ENCODE data around the gene CACNB4.
"Not testable (repeated sequence)": the region's sequence is repeated elsewhere in the genome, so short reads cannot be mapped to it uniquely, and the experiment has no call there.

Gene CACNB4

DNA sequence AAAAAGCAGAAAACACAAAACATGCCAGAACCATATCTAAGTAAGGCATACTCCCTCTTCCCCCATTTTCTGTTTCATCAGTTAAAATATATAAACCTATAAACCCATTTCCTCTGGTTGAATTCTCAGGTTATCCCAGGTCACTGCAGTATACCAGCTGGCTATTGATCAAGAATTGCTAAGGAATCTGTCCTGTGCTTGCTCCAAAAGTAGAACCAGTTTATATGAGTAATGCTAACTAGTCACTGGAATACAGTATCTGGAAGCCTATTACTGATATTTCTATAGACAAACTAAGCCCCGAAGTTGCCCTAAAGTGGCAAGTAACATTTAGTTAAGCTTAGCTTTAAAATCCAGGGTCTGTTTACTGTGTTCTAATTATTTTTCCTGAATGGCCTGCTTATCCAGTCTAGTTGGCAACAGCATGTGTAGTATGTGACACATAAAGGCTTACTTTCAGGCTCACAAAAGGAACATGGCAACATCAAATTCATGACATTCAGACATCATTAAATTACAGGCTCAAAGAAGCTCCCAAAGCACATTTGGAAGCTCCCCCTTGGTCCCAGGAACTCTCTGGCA is 167.7 kb downstream of the CACNB4 start:
- DNase-seq, result no peak

DNA sequence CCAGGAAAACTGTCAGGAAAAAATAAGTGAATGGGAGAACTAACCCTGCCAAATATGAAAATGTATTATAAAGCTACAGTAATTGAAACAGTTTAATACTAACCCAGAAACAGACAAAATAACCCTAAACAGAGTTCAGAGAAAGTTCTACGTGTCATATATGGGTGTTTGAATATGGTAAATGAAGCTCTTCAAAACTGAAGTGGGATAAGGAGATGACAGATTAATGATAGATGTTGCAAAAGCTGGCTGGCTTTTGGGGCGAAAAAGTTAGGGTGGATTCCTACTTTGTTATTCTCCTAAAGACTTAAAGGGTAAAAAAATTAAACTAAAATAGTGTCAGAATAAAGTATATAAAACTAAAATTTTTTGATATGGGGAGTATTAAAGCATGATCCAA is 168.8 kb downstream of the CACNB4 start:
- DNase-seq, result no peak

DNA sequence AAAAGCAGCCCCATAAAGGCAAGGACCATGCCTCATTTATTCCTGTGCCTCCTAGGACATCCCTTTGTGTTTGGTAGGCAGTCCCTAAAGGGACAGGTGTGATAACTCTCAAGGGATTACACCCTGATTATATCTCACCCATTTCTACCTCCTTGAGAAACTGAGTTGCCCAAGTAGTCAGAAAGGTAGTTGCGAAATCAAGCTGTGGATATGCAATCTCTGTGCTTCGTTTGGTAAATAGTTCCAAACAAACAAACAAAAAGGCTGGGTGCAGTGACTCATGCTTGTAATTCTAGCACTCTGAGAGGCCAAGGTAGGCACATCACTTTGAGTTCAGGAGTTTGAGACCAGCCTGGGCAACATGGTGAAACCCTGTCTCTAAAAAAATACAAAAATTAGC is 170.5 kb downstream of the CACNB4 start:
- DNase-seq, result no peak

DNA sequence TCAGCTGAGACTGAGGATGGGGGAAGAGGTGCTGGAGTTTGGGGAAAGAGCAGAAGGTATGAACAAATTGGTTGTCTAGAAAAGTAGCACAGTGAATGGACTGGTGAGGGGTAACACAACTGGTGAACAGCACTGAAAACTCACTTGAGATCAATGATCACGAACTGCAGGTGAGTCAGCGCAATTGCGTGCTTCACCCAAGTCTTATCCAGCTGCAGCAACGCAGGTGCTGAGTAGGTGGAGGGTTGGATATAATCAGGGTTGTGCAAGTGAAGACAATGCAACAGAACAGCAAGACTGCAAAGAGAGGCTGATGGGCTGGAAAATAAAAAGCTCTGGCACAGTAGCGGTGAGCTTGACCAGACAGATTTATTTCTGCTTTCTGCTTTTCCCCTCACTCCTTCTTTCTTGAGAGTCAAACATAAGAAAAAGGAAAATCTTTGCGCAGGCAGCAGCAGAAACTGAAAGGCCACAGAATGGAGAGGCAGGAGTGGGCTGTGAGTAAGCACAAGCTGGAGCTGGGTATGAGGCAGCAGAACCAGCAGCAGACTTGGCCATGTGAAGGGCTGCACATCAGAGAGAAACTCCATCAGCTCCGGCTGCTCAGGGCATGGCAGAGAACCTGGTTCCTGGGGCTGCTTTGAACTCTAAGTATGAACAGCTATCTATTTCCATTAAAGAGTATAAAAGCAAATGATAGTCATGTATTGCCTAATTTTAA is 171.2 kb downstream of the CACNB4 start:
- DNase-seq, result no peak

DNA sequence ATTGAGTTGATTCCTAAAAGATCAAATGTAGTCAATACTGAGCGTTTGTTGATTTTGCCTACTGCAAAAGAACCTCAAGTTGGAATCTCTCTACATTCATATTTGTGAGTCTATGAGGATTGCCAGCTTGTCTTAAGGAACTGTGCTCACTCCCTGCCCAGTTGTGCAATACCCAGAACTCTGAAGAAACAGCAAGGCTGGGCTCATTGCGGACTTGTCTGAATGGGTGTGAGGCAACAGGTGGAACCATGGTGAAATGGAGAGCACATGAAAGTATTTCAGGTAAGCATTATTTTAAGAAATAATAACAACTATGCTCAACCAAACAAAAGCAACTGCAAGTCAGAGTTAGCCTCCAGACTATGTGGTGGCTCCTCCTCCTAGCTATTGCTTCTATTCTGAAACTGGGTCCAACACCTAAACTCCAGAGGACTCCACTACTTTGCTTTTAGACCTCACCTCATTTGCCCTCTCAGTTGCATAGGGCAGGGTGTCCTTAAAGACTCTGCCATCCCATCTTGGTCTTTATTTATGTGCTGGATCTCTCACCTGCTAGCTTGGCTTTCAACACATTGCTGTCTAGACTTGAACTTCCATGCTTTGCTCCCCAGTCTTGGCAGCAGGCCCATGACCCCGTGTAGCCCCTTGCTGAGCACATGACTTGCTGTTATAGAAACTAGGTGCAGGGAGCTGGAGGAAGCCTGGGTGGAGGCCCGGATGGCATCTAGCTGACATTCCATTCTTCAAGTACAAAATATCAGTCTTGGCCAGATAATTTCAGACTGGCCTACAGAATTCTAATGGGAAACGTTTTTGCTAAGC is 175.8 kb downstream of the CACNB4 start:
- no peak for DNase-seq

DNA sequence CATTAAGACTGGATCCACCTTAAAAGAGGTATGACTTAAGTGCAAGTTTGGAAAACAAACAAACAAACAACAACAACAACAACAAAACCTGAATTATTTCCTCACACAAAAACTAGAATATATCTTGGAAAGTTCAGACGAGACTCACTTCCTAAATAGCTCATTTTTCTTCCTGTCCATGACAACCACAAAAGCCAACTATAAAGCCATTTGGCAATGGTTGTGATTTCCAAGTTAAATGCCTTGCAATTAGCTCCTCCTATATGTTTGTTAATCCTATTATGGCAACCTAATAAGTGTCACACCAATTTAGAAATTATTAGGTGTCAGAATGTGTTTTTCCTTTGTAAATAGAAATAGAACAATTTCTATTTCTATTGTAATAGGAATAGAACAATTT is 179.1 kb downstream of the CACNB4 start:
- DNase-seq, result no peak

DNA sequence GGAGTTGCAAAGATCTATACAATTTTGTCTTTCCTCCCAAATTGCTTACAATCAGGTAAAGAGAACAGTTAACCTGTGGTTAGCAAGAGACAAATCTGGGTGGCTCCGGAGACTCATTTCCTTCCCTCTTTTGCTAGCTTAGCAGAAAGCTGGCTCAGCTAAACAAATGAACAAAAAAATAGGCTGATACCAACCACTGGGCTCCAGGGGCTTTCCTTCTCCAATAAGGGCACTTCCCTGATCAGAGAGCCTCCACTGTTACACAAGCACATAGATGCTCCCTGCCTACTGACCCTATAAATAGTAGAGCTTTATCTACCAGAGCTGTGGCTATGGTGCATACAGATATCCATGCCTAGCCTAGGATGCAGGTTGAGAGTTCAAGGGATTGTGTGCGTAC is 180.5 kb downstream of the CACNB4 start:
- DNase-seq, result no peak

DNA sequence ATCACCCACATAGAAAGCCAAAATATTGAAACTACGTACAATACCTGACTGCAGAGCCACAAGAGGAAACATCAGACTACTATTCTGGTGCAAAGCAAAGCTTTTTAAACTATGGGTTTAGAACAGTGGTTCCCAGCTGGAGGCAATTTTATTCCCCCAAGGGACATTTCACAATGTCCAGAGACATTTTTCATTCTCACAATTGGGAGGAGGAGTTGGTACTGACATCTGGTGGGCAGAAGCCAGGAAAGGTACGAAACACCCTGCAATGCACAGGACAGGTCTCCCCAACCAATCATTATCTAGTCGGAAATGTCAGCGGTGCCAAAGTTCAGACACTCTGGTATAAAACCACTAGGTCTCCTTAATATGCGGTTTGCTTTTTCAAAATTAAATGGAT is 182.2 kb downstream of the CACNB4 start:
- no peak for DNase-seq

DNA sequence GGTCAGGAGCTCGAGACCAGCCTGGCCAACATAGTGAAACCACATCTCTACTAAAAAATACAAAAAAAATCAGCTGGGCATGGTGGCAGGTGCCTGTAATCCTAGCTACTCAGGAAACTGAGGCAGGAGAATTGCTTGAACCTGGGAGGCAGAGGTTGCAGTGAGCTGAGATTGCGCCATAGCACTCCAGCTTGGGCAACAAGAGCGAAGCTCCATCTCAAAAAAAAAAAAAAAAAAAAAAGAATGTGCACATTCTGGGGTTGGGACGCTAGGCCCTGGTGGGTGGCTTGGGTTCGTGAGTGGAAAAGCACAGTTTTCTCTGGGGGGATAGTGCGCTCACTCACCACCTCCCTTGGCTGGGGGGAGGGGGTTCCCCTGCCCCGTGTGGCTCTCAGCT is 183.2 kb downstream of the CACNB4 start:
- not testable (repeated sequence) for DNase-seq

DNA sequence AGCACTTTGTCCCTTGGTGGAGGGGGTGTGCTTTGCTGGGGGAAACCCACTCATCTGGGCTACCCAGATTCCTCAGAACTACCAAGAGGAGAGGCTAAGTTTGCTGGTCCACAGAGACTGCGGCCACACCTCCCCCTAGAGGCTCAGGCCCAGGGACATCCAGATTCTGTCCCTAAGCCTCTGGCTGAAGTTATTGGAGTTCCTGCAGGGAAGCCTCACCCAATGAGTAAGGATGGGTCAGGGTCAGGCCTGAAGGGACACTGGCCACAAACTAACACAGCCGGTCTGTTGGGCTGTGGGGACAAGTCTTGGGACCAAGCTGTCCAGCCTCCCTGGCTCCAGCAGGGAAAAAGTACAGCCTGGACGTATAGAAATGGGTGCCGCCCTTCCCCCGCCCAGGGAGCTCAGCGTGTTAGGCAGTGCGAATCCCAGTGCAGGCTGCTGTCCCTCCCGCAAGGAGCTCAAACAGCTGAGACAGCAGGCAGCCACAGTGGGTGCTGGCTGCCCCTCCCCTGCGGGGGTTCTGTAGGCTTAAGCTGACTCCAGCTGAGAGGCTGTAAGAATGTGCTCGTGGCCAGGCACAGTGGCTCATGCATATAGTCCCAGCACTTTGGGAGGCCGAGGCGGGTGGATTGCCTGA is 183.7 kb downstream of the CACNB4 start:
- no peak for DNase-seq

DNA sequence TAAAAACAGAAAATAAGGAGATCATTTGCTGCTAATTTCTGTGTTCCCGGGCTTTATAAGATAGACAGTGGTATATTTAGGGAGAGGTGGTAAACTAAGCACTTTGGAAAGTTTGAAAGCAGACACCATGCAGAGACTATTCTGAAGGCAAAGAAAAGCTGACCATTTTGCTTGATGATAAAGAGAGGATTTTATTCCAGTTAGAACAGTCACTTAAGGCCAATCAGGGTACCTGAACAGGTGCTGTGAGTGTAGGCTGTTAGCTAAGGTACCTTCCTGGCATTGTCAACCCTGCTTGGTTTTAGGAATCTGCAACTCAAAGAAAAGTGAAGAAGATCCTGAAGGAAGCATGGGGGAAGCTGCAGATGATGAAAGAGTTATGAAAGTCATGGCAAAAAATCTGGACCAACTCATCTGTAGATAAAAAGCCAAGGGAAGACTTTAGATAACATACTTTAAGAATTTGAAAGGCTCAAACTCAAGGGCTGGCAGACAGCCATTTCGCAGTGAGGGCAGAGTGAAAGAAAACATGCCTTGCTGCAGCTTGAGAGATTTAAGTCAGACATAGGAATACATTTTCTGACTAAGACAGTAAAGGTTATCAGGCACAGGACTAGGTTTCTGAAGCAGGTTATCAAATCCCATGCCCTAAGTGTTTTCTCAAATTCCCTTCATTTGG is 190.5 kb downstream of the CACNB4 start:
- no peak for DNase-seq

DNA sequence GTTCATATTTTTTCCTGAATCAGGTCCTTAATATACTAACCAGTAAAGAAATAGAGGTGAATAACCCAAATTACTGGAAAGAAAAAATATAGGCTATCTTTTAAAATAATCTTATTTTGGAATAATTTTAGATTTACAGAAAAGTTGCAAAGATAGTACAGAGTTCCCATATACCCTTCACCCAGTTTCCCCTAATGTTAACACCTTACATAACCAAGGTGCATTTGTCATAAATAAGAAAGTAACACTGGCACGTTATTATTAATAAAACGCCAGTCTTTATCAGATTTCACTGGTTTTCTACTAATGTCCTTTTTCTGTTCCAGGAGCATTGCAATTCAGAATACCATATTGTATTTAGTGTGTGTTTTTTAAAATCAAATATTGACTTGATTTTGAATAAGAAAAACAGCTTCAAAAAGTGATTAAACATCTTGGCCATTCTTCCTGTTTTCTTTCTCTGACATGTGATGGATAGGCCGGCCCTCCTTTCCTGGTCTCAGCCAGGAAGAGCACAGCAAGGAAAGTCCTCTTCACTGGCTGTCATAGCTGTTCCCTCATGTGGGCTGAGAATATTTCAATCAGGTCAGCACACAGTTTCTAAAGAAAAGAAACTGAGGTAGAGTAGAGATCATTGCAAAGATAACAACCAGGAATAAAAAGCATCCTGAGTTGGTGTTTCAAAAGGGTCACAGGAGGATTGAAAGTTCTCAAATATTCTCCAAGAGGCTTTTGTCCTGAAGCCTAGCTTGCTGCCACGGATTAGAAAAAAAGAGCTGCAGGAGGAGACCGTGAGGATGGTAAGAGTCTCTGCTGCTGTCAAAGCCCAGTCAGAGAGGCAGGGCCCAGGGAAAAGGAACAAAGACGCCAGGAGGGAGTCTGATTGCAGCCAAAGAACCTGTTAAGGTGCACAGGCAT is 191.3 kb downstream of the CACNB4 start:
- no peak for DNase-seq

DNA sequence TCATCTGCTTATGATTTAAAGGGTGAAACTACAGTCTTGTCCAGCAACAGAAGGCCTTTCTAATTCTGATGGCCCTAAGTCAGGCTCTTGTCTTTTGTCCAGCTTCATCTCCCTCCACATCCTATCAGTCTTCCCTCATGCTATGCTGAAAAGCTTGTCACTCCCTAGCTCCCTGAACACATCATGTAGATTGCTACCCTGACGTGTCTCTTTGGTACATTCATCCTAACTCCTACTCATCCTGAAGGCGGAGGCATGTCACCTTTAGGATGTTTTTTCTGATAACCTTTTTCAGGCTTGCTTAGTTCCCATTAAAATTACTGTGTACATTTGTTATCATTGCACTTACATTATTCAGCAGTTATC is 192.2 kb downstream of the CACNB4 start:
- no peak for DNase-seq

DNA sequence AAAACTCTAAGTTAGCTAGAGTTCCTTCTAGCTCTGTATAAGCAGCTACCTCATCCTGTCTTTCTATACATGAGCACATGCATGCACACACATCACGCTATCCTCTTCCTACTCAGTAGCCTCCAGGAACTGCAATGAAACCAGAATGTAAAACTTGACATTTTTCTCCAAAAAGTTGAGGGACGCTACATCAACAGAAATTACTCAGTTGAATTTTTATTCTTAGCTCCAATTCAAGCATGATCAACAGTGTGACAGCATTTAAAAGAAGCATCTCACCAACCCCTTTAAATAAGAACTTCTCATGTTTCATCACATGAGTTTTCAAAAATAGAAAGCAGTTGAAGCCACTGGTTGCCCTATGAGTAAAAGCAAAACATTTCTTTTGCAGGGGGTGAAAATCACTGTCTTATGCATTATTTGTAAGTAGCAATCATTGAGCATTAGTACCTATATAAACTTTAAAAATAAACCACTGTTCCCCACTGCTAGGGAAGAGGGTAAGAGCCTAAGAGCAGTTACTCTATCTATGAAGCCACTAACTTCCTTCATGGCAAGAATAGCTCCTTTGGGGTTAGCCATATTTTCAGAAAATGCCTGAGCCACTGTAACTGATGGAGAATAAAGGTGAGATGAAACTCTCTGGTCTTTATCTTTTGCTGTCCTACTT is 192.7 kb downstream of the CACNB4 start:
- no peak for DNase-seq

DNA sequence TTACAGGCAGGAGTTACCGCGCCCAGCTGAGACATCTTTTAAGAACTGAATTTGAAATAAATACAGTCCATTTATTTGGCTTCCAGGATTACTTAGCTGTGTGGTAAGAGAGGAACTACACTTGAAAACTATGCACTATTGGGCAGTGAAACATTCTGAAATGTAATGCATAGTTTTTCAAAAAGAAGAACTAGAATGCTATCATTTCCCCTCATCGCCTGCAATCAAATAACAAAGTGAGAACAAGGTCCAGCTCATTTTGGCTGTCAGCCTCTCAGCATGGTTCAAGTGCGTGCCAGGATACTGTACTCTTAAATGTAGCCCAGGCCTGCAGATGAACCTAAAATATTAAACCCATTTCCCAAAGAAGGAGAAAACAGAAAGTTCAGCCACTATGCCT is 194.0 kb downstream of the CACNB4 start:
- no peak for DNase-seq

DNA sequence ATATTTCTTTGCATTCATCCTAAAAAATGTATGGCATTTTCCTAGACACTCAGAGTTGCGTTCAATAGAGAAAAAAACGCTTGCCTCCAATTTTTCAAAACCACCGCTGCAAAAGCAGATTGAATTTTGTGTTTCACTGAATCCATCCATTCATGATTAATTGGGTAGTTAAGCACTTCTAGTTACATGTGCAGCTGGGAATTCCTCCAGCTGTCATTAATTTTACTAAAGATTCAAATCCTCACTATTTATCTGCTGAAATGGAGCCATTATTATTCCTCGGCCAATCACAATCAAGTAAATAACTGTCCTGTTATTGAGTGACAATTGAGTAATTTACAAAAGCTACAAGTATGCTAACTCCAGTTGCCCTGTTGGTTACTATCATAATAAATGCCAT is 194.8 kb downstream of the CACNB4 start:
- peak; percentile 62 for DNase-seq

DNA sequence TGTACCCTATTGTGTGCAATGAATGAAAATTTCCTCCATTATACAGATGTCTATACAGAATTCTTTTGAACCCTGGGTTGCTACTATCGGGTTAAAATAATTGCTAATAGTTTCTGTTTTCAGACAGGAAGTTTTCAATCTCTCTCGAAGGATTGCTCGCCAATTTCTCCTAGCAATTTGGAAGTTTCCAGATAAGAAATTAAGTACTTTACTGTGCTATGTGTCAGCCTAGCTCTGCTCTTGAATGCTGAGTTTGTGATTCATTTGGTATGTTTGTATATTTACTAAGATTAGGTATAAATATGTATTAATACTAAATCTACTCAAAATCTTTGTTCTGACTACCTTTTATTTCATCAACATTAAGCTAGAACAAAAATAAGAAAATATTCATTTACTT is 196.0 kb downstream of the CACNB4 start:
- DNase-seq, result no peak

DNA sequence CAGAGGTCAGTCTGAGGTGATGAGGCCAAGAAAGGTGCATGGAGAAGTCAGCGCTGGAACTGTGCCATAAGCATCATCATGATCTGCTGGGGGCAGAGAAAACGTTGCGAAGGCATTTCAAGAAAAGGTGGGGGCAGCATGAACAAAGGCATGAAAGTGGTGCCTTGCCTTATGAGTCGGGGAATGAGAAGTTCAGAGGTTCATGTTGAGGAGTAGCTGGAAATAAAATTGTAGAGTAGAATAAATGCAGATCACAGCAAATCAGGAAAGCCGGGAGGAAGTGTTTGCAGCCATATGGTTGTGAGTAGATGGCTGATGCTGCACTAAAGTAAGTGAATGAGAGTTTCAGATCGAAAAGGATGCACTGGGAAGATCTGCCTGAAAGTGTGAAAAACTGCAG is 198.5 kb downstream of the CACNB4 start:
- DNase-seq, result no peak

DNA sequence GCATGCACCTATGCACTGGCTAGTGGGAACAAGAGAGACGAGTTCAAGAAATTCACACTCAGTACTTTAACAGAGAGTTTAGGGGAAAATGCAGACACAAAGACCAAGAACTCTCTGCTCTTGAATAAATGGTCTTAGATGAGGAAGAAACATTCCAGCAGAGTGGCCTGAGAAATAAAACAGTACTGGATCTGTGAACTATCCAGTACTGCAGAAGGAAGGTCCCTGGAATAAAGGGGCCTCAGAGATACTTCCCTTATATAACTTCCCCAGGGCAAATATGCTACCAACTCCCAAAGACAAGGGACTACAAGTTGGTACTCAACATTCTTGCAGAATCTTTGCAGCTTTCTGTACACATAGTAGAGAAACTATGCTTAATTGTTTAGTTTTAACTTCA is 199.7 kb downstream of the CACNB4 start:
- DNase-seq, result no peak

DNA sequence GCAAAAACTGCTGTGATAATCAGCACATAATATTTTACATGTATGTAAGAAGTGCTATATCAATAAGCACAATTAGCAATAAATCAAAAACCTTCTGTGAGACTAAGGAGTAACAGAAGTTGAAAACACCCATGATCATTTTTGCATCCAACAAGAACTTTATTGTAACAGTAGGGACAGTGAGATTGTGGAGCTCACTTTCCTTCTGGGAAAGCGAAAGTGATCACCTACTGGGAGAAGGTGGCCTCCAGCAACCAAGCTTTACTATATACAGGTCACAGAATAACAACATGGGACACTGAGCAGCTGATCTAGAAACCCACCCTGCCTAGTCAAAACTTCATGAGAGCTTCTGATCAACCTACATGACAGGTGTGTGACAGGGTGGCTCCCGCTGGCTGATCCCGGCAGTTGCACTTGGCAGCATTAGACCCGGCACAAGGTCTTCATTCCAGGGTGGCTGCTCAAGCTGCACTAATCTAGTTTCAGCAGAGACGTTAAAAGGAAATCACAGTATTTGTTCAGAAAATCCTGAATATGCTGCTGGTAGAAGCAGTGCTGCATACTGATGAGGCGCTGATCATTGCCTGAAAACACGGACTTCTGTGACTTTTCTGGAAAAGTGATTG is 207.2 kb downstream of the CACNB4 start:
- DNase-seq, result no peak

DNA sequence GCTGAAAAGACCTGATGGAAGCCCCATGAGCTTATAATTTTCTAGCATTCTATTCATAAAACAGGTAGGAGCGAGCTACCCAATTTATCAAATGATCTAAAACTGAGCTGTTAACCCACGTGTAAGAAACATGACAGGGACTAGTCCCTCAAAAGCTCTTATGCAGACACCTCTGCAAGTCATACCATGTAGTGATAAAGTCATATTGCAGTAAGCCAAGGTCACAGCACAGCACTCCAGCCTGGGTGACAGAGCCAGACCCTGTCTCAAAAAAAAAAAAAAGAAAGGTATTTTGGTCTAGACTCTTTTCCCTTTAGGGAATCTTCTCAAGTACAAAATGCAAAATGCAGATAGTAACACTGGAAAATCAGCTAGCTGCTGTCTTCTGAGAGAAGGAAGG is 211.7 kb downstream of the CACNB4 start:
- no peak for DNase-seq

Data from NCI-H2171 (cell line).